ENCODE data around the gene GPR18. TPM values are rescaled to one million over a fixed set of nuclear protein-coding genes. Genes with fewer than 3 reads are reported as not detected.

GPR18 gene
- total and polyA plus RNA-seq, 2 of the 4 experiments (the other 2 are of a cell fraction), result not detected

DNA sequence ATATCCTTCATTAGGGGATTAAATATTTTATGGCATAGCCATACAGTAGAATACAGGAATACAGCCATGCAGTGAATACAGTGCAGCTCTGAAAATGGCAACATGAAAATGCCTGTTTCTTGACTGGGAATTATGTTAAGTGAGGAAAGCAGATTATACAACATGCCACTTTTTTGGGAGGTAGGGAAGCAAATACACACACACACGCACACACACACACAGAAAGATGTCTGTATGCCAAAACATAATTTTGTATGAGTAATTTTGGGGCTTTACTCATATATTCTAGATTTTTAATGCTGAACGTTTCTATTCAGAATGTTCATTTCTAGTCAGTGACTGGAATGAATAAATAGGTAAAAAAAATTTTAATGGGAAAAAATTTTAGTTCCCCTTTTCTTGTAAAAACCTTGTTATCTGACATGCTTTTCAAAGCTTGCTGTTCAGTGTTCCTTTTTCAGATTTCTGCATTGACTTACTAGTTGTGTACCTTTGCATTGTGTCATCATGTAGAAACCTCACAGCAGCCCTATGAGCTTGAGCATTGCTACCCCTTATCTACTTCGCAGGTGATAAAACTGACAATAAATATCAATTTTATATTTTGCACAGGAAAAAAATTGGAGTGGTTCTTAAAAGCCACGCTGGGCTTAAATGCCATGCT lies 41.2 kb upstream of the GPR18 start:
- no peak overlapping the region for H2AFZ ChIP-seq (replicated peaks; ENCODE audit: low read length, poor library complexity)
- H2BK120ac ChIP-seq (ENCODE audit: low read depth, low read length), result no peak overlapping the region
- no peak overlapping the region for H3K18ac ChIP-seq (ENCODE audit: low read depth, low read length)
- H4K20me1 ChIP-seq (ENCODE audit: insufficient read depth, low read length), result peaks cover 3% of the 10 kb centered on the region; the same call in 1 of the 2 replicates
- H3K14ac ChIP-seq (replicated peaks; ENCODE audit: low read depth, low read length), result no peak overlapping the region
- H3K4me3 ChIP-seq (ENCODE audit: insufficient read depth, low read depth, low read length), result no peak overlapping the region
- H3K56ac ChIP-seq (ENCODE audit: extremely low read depth, insufficient read depth, low read length), result no peak overlapping the region
- ChIA-PET POLR2A (ENCODE audit: unreplicated experiment) (no interaction called here), CTCF (no interaction called here)
- no peak overlapping the region for H3K27ac ChIP-seq (ENCODE audit: insufficient read depth, low read length)
- no peak overlapping the region for H2BK20ac ChIP-seq (ENCODE audit: low read depth, low read length)
- intact Hi-C loops (cut with micrococcal nuclease) (no loop called here), dilution Hi-C loops (cut with HindIII; ENCODE audit: low sequenced_read_pairs, unreplicated experiment) (no loop called here), in situ Hi-C loops (cut with MboI; ENCODE audit: low sequenced_read_pairs) (no loop called here)
- H3K9me3 ChIP-seq (ENCODE audit: control insufficient read depth, insufficient read depth, low read length), result no peaks in the 10 kb centered on the region
- H2BK15ac ChIP-seq (ENCODE audit: low read depth, low read length), result no peak overlapping the region
- peaks cover 3 to 5% of the 10 kb centered on the region in 2 experiments; a peak in 3 of 4 replicates for H3K79me1 ChIP-seq (ENCODE audit: low read depth in 1 of 2, low read length in 2 of 2)
- no peak; the same call in 1 of the 2 replicates for ATAC-seq (ENCODE audit: low read depth)
- H2AK5ac ChIP-seq (ENCODE audit: low read depth, low read length), result no peak overlapping the region
- H3K4me2 ChIP-seq (ENCODE audit: low read depth, low read length), result no peak overlapping the region
- no peak overlapping the region for H3K4ac ChIP-seq (ENCODE audit: low read depth, low read length)
- H3K4me1 ChIP-seq (ENCODE audit: control insufficient read depth, insufficient read depth, low read length), result no peaks in the 10 kb centered on the region
- no peak overlapping the region for H2AK9ac ChIP-seq (replicated peaks; ENCODE audit: low read depth, low read length, poor library complexity)
- no TSS peak for BruUV-seq (replicated peaks)
- no peak overlapping the region for H3K9ac ChIP-seq (ENCODE audit: low read depth, low read length)
- no peak overlapping the region for H3K23ac ChIP-seq (ENCODE audit: low read depth, low read length)
- TF ChIP-seq MAFK (IDR thresholded peaks at IDR 0.05; ENCODE audit: low read depth, low read length) (no peak), NFE2L2 (IDR thresholded peaks at IDR 0.05; ENCODE audit: low read depth, low read length) (no peak), SMC3 (IDR thresholded peaks at IDR 0.05; ENCODE audit: low read depth, low read length) (no peak), MXI1 (IDR thresholded peaks at IDR 0.05; ENCODE audit: borderline replicate concordance, low read depth, low read length) (no peak), USF2 (IDR thresholded peaks at IDR 0.05; ENCODE audit: low read depth, low read length) (no peak), RCOR1 (IDR thresholded peaks at IDR 0.05; ENCODE audit: insufficient replicate concordance, low read length) (no peak), MAZ (IDR thresholded peaks at IDR 0.05; ENCODE audit: borderline replicate concordance, low read depth, low read length) (no peak), CHD1 (IDR thresholded peaks at IDR 0.05; ENCODE audit: low read depth, low read length) (no peak), RFX5 (IDR thresholded peaks at IDR 0.05; ENCODE audit: low read depth, low read length) (no peak), POLR2A (IDR thresholded peaks at IDR 0.05; ENCODE audit: low read depth, low read length) (no peak), RAD21 (IDR thresholded peaks at IDR 0.05; ENCODE audit: low read length) (no peak), BHLHE40 (IDR thresholded peaks at IDR 0.05; ENCODE audit: low read depth, low read length) (no peak), CEBPB (IDR thresholded peaks at IDR 0.05; ENCODE audit: low read depth, low read length) (no peak)
- TF ChIP-seq, protein P1, sequence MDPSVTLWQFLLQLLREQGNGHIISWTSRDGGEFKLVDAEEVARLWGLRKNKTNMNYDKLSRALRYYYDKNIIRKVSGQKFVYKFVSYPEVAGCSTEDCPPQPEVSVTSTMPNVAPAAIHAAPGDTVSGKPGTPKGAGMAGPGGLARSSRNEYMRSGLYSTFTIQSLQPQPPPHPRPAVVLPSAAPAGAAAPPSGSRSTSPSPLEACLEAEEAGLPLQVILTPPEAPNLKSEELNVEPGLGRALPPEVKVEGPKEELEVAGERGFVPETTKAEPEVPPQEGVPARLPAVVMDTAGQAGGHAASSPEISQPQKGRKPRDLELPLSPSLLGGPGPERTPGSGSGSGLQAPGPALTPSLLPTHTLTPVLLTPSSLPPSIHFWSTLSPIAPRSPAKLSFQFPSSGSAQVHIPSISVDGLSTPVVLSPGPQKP (IDR thresholded peaks at IDR 0.05; ENCODE audit: borderline replicate concordance, low read depth, low read length), result no peak
- H3K36me3 ChIP-seq (ENCODE audit: control insufficient read depth, insufficient read depth, low read length), result peaks cover 2% of the 10 kb centered on the region; the same call in 1 of the 2 replicates
- no peak for DNase-seq
- H4K5ac ChIP-seq (ENCODE audit: low read depth, low read length), result no peak overlapping the region
- WGBS, 2 experiments (ENCODE audit: extremely low coverage in 2 of 2, insufficient read length in 1 of 2), result no CpG with 5 or more reads among the region's 4 CpGs
- H3K9me1 ChIP-seq (ENCODE audit: insufficient read depth, low read length), result peaks cover 6% of the 10 kb centered on the region; the same call in 1 of the 2 replicates
- no peaks in the 10 kb centered on the region for H3K27me3 ChIP-seq (ENCODE audit: control insufficient read depth, insufficient read depth, low read length)
- H2BK5ac ChIP-seq (ENCODE audit: low read depth, low read length, poor library complexity, severe bottlenecking), result no peak overlapping the region
- H4K8ac ChIP-seq (ENCODE audit: low read depth in 2 of 2, low read length in 2 of 2), result no peak overlapping the region
- H4K91ac ChIP-seq (ENCODE audit: insufficient read depth, low read depth, low read length), result no peak overlapping the region

Data from IMR-90 (cell line).